T-helper 2 cell treated with Interferon-gamma antibody and Interleukin-4, amounts not matched to agents 5 μg/mL and 100 μg/mL, for 36 hours (primary cell): ENCODE results near the gene ADAMTSL3.

Source experiments
- DNase-seq: peaks from one replicate; pipeline ENCODE4 v3.0.0; 2021; ENCODE audit warnings: low spot score
- H3K27ac Mint-ChIP-seq: one replicate; pipeline ENCODE4 v1.8.0; 2021; ENCODE audit warnings: mild to moderate bottlenecking, mixed read lengths
- H3K27me3 Mint-ChIP-seq: one replicate; pipeline ENCODE4 v1.8.0; 2021; ENCODE audit warnings: low read depth, mixed read lengths
- H3K36me3 Mint-ChIP-seq: one replicate; pipeline ENCODE4 v1.8.0; 2021; ENCODE audit warnings: low read depth, mixed read lengths
- H3K4me1 Mint-ChIP-seq: one replicate; pipeline ENCODE4 v1.8.0; 2021; ENCODE audit warnings: low read depth, mixed read lengths
- H3K4me3 Mint-ChIP-seq: one replicate; pipeline ENCODE4 v1.8.0; 2022; ENCODE audit warnings: mild to moderate bottlenecking, moderate library complexity, mixed read lengths
- H3K9me3 Mint-ChIP-seq: one replicate; pipeline ENCODE4 v1.8.0; 2021; ENCODE audit warnings: mixed read lengths

The ADAMTSL3 gene

GRCh38 chr15:83670672-83671229 lies 16.8 kb downstream of the ADAMTSL3 start:
- Mint-ChIP-seq H3K27ac (no peak overlapping the region), H3K4me1 (no peaks in the 10 kb centered on the region), H3K27me3 (no peaks in the 10 kb centered on the region), H3K9me3 (no peaks in the 10 kb centered on the region), H3K36me3 (no peaks in the 10 kb centered on the region), H3K4me3 (no peak overlapping the region)
- no peak for DNase-seq

GRCh38 chr15:83671603-83672002 lies 17.7 kb downstream of the ADAMTSL3 start:
- Mint-ChIP-seq H3K36me3 (no peaks in the 10 kb centered on the region), H3K27ac (no peak overlapping the region), H3K4me1 (peaks cover 2% of the 10 kb centered on the region), H3K4me3 (no peak overlapping the region), H3K27me3 (no peaks in the 10 kb centered on the region), H3K9me3 (no peaks in the 10 kb centered on the region)
- DNase-seq, result no peak

GRCh38 chr15:83673385-83673784 lies 19.5 kb downstream of the ADAMTSL3 start:
- no peaks in the 10 kb centered on the region for H3K36me3 Mint-ChIP-seq
- H3K27ac Mint-ChIP-seq, result no peak overlapping the region
- no peaks in the 10 kb centered on the region for H3K9me3 Mint-ChIP-seq
- no peak for DNase-seq
- peaks cover 2% of the 10 kb centered on the region for H3K4me1 Mint-ChIP-seq
- H3K4me3 Mint-ChIP-seq, result no peak overlapping the region
- peaks cover 4% of the 10 kb centered on the region for H3K27me3 Mint-ChIP-seq

- peaks cover 15% of the 10 kb centered on the region for H3K27me3 Mint-ChIP-seq
- H3K9me3 Mint-ChIP-seq, result no peaks in the 10 kb centered on the region
- no peak overlapping the region for H3K4me3 Mint-ChIP-seq
- DNase-seq, result no peak
- H3K36me3 Mint-ChIP-seq, result no peaks in the 10 kb centered on the region
- no peak overlapping the region for H3K27ac Mint-ChIP-seq
- H3K4me1 Mint-ChIP-seq, result no peaks in the 10 kb centered on the region
Measured at GRCh38 chr15:83682476-83683088, 28.7 kb downstream of the ADAMTSL3 start.

GRCh38 chr15:83685916-83686332 lies 32.0 kb downstream of the ADAMTSL3 start:
- Mint-ChIP-seq H3K4me3 (no peak overlapping the region), H3K36me3 (no peaks in the 10 kb centered on the region), H3K9me3 (no peaks in the 10 kb centered on the region), H3K4me1 (no peaks in the 10 kb centered on the region), H3K27me3 (peaks cover 11% of the 10 kb centered on the region), H3K27ac (no peak overlapping the region)
- DNase-seq, result no peak

- no peaks in the 10 kb centered on the region for H3K36me3 Mint-ChIP-seq
- no peak for DNase-seq
- H3K4me3 Mint-ChIP-seq, result no peak overlapping the region
- no peaks in the 10 kb centered on the region for H3K4me1 Mint-ChIP-seq
- H3K27me3 Mint-ChIP-seq, result peaks cover 9% of the 10 kb centered on the region
- no peaks in the 10 kb centered on the region for H3K9me3 Mint-ChIP-seq
- no peak overlapping the region for H3K27ac Mint-ChIP-seq
Measured at GRCh38 chr15:83688201-83688600, 34.3 kb downstream of the ADAMTSL3 start.

- peaks cover 3% of the 10 kb centered on the region for H3K27me3 Mint-ChIP-seq
Measured at GRCh38 chr15:83690676-83691075, 36.8 kb downstream of the ADAMTSL3 start.

GRCh38 chr15:83692746-83693581 lies 39.0 kb downstream of the ADAMTSL3 start:
- Mint-ChIP-seq H3K4me3 (no peak overlapping the region), H3K4me1 (no peaks in the 10 kb centered on the region), H3K36me3 (no peaks in the 10 kb centered on the region), H3K9me3 (no peaks in the 10 kb centered on the region), H3K27me3 (no peaks in the 10 kb centered on the region), H3K27ac (no peak overlapping the region)
- DNase-seq, result no peak

More at GRCh38 chr15:83690676-83691075, 36.8 kb downstream of the ADAMTSL3 start:
- Mint-ChIP-seq H3K27ac (no peak overlapping the region), H3K4me1 (no peaks in the 10 kb centered on the region), H3K4me3 (no peak overlapping the region), H3K9me3 (no peaks in the 10 kb centered on the region), H3K36me3 (no peaks in the 10 kb centered on the region)
- DNase-seq, result no peak

GRCh38 chr15:83694015-83694414 lies 40.1 kb downstream of the ADAMTSL3 start:
- DNase-seq, result no peak
- H3K4me3 Mint-ChIP-seq, result no peak overlapping the region
- H3K27me3 Mint-ChIP-seq, result no peaks in the 10 kb centered on the region
- H3K9me3 Mint-ChIP-seq, result no peaks in the 10 kb centered on the region
- H3K4me1 Mint-ChIP-seq, result no peaks in the 10 kb centered on the region
- no peaks in the 10 kb centered on the region for H3K36me3 Mint-ChIP-seq
- H3K27ac Mint-ChIP-seq, result no peak overlapping the region

- Mint-ChIP-seq H3K36me3 (no peaks in the 10 kb centered on the region), H3K9me3 (no peaks in the 10 kb centered on the region), H3K4me1 (no peaks in the 10 kb centered on the region), H3K27ac (no peak overlapping the region), H3K4me3 (no peak overlapping the region), H3K27me3 (no peaks in the 10 kb centered on the region)
- DNase-seq, result no peak
Measured at GRCh38 chr15:83694536-83694935, 40.6 kb downstream of the ADAMTSL3 start.

GRCh38 chr15:83695246-83695645 lies 41.3 kb downstream of the ADAMTSL3 start:
- Mint-ChIP-seq H3K36me3 (no peaks in the 10 kb centered on the region), H3K9me3 (no peaks in the 10 kb centered on the region), H3K27ac (no peak overlapping the region), H3K4me3 (no peak overlapping the region), H3K4me1 (no peaks in the 10 kb centered on the region), H3K27me3 (no peaks in the 10 kb centered on the region)
- DNase-seq, result no peak

GRCh38 chr15:83695901-83696425 lies 42.0 kb downstream of the ADAMTSL3 start:
- no peak overlapping the region for H3K4me3 Mint-ChIP-seq
- no peaks in the 10 kb centered on the region for H3K36me3 Mint-ChIP-seq
- H3K4me1 Mint-ChIP-seq, result no peaks in the 10 kb centered on the region
- no peaks in the 10 kb centered on the region for H3K9me3 Mint-ChIP-seq
- no peaks in the 10 kb centered on the region for H3K27me3 Mint-ChIP-seq
- DNase-seq, result no peak
- H3K27ac Mint-ChIP-seq, result no peak overlapping the region

- Mint-ChIP-seq H3K9me3 (no peaks in the 10 kb centered on the region), H3K27me3 (no peaks in the 10 kb centered on the region), H3K27ac (no peak overlapping the region), H3K4me1 (no peaks in the 10 kb centered on the region), H3K4me3 (no peak overlapping the region), H3K36me3 (no peaks in the 10 kb centered on the region)
- no peak for DNase-seq
Measured at GRCh38 chr15:83697716-83698115, 43.8 kb downstream of the ADAMTSL3 start.

- Mint-ChIP-seq H3K36me3 (no peaks in the 10 kb centered on the region), H3K27ac (no peak overlapping the region), H3K27me3 (no peaks in the 10 kb centered on the region), H3K9me3 (no peaks in the 10 kb centered on the region), H3K4me3 (no peak overlapping the region), H3K4me1 (no peaks in the 10 kb centered on the region)
- DNase-seq, result no peak
Measured at GRCh38 chr15:83698294-83698693, 44.4 kb downstream of the ADAMTSL3 start.
